OCI-LY1 (cell line): ENCODE data around the gene FLAD1.

Source experiments
- H2AFZ ChIP-seq: fragments of 200-600 bp; sonication (generic), shearing (Covaris generic); 2 replicates; pipeline ENCODE4 v1.6.0; 2014; ENCODE audit warnings: antibody characterized with exemption, mild to moderate bottlenecking, low read length
- H3F3A ChIP-seq: fragments of 200-600 bp; sonication (generic), shearing (Covaris generic); 2 replicates; pipeline ENCODE4 v1.6.0; 2014; ENCODE audit warnings: mild to moderate bottlenecking, antibody characterized with exemption, low read length, moderate library complexity; ENCODE audit not compliant: insufficient read depth
- H3K27ac ChIP-seq: fragments of 200-600 bp; sonication (generic); 2 replicates; pipeline ENCODE4 v1.5.1; 2014; ENCODE audit warnings: low read length, mixed run types, mild to moderate bottlenecking, low read depth; ENCODE audit not compliant: poor library complexity, severe bottlenecking
- H3K27me3 ChIP-seq: fragments of 200-600 bp; sonication (generic); 2 replicates; pipeline ENCODE4 v1.6.0; 2014; ENCODE audit warnings: antibody characterized with exemption, mild to moderate bottlenecking, low read length, moderate library complexity; ENCODE audit not compliant: insufficient read depth
- H3K36me3 ChIP-seq: fragments of 200-600 bp; sonication (generic); 2 replicates; pipeline ENCODE4 v1.6.1; 2014; ENCODE audit warnings: mild to moderate bottlenecking, antibody characterized with exemption, low read length, moderate library complexity, mixed read lengths; ENCODE audit not compliant: insufficient read depth
- H3K4me1 ChIP-seq: fragments of 200-600 bp; sonication (generic); 2 replicates; pipeline ENCODE4 v1.5.1; 2014; ENCODE audit warnings: mild to moderate bottlenecking, low read length, moderate library complexity; ENCODE audit not compliant: insufficient read depth, severe bottlenecking
- H3K4me2 ChIP-seq: fragments of 200-600 bp; sonication (generic), shearing (Covaris generic); 2 replicates; pipeline ENCODE4 v1.6.1; 2014; ENCODE audit warnings: low read length
- H3K4me3 ChIP-seq: fragments of 200-600 bp; sonication (generic); 2 replicates; pipeline ENCODE4 v1.5.1; 2014; ENCODE audit warnings: low read length, low read depth, mild to moderate bottlenecking, mixed read lengths; ENCODE audit not compliant: poor library complexity, severe bottlenecking
- H3K79me2 ChIP-seq: fragments of 200-600 bp; shearing (Covaris generic); 2 replicates; pipeline ENCODE4 v1.6.1; 2016; ENCODE audit warnings: mixed run types, low read length, mixed read lengths; ENCODE audit not compliant: insufficient read depth
- H3K9ac ChIP-seq: fragments of 200-600 bp; sonication (generic), shearing (Covaris generic); 2 replicates; pipeline ENCODE4 v1.6.1; 2014; ENCODE audit warnings: mild to moderate bottlenecking, low read length, mixed read lengths
- H3K9me2 ChIP-seq: fragments of 200-600 bp; sonication (generic), shearing (Covaris generic); 2 replicates; pipeline ENCODE4 v1.6.1; 2014; ENCODE audit warnings: low read depth, mild to moderate bottlenecking, low read length, mixed read lengths
- H3K9me3 ChIP-seq: fragments of 200-600 bp; shearing (Covaris generic); 2 replicates; pipeline ENCODE4 v1.6.1; 2014; ENCODE audit warnings: low read length, mixed read lengths
- H4K20me1 ChIP-seq: fragments of 200-600 bp; sonication (generic), shearing (Covaris generic); 2 replicates; pipeline ENCODE4 v1.6.0; 2016; ENCODE audit warnings: mild to moderate bottlenecking, low read length; ENCODE audit not compliant: insufficient read depth
- EZH2 ChIP-seq: fragments of 200-600 bp; sonication (generic), shearing (Covaris generic); IDR thresholded peaks from 2 replicates; pipeline ENCODE4 v1.8.0; 2017; ENCODE audit warnings: borderline replicate concordance, mixed run types, mild to moderate bottlenecking, antibody characterized with exemption, low read length, moderate library complexity, mixed read lengths
- TF ChIP-seq, protein P1 (sequence below): fragments of 200-600 bp; sonication (generic), shearing (Covaris generic); IDR thresholded peaks from 2 replicates; pipeline ENCODE4 v1.5.1; 2017; ENCODE audit warnings: mild to moderate bottlenecking, antibody characterized with exemption, low read length, moderate library complexity, mixed read lengths

Gene FLAD1

GRCh38 chr1:155015527-155016230, 32.5 kb downstream of the FLAD1 start:
- no peak overlapping the region for H3K4me3 ChIP-seq
- H3K9me3 ChIP-seq: no peaks in the 10 kb centered on the region
- no peaks in the 10 kb centered on the region for H3K27me3 ChIP-seq
- no peak overlapping the region for H3K4me2 ChIP-seq
- H4K20me1 ChIP-seq: no peaks in the 10 kb centered on the region
- no peaks in the 10 kb centered on the region for H3K9me2 ChIP-seq
- no peak overlapping the region for H3K9ac ChIP-seq
- H3K27ac ChIP-seq: no peak overlapping the region
- H3K4me1 ChIP-seq: peaks cover 20% of the 10 kb centered on the region
- TF ChIP-seq, protein P1, sequence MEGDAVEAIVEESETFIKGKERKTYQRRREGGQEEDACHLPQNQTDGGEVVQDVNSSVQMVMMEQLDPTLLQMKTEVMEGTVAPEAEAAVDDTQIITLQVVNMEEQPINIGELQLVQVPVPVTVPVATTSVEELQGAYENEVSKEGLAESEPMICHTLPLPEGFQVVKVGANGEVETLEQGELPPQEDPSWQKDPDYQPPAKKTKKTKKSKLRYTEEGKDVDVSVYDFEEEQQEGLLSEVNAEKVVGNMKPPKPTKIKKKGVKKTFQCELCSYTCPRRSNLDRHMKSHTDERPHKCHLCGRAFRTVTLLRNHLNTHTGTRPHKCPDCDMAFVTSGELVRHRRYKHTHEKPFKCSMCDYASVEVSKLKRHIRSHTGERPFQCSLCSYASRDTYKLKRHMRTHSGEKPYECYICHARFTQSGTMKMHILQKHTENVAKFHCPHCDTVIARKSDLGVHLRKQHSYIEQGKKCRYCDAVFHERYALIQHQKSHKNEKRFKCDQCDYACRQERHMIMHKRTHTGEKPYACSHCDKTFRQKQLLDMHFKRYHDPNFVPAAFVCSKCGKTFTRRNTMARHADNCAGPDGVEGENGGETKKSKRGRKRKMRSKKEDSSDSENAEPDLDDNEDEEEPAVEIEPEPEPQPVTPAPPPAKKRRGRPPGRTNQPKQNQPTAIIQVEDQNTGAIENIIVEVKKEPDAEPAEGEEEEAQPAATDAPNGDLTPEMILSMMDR: no peak
- TF ChIP-seq EZH2: no peak
- no peaks in the 10 kb centered on the region for H3K79me2 ChIP-seq
- no peaks in the 10 kb centered on the region for H3F3A ChIP-seq
- H3K36me3 ChIP-seq: peaks cover 4% of the 10 kb centered on the region
- no peak overlapping the region for H2AFZ ChIP-seq

- Histone ChIP-seq H3F3A (no peaks in the 10 kb centered on the region), H3K36me3 (peaks cover 4% of the 10 kb centered on the region), H3K4me1 (peaks cover 20% of the 10 kb centered on the region), H3K79me2 (no peaks in the 10 kb centered on the region), H3K9me2 (no peaks in the 10 kb centered on the region), H3K9me3 (no peaks in the 10 kb centered on the region), H3K27me3 (no peaks in the 10 kb centered on the region), H2AFZ (no peak overlapping the region), H3K9ac (no peak overlapping the region), H4K20me1 (no peaks in the 10 kb centered on the region), H3K4me2 (no peak overlapping the region), H3K4me3 (no peak overlapping the region), H3K27ac (peak overlapping the region; percentile 42)
- TF ChIP-seq, protein P1: no peak
- no peak for TF ChIP-seq EZH2
Observed at GRCh38 chr1:155016231-155016831, 33.2 kb downstream of the FLAD1 start.

DNA sequence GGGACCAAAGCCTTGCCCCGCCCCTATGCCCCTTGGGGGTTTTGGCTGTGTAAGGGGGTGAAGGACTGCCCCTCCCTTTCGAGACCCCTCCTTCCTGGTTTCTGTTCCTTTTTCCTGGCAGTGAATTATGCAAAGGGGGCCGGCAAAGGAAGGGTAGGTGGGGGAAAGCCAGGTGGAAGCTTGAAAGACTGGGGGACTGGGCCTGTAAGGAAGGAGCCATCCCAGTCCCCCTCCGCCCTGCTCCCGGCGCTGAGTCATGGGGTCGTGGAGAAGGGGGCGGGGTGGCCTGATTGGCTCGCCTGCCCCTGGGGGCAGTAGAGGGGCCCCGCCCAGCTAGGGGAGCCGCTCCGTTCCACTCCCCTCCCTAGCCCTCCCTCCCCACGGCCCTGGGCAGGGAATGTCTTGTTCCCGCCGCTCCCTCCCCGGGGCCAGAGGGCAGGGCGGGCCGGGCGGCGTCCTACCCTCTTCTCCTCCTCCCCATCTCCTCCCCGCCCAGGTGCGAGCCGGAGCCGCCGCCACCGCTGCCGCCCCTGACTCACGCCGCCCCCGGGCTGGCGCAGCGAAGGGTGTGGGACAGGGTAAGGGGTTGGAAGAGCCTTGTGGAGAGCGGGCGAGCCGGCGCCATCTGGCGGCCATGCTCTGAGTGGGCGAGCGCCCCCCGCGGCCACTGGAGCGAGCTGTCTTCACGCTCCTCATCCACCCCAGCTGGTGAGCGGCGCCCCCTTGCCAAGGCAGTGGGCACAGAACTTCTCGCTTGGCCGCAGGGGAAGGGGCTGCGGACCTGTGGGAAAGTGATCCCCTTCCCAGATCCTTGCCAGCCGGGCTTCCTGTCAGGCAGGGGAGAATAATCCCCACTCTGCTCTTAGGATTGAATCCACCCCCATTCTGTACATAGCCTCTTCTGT, 34.1 kb downstream of the FLAD1 start:
- Histone ChIP-seq H3K27me3 (no peaks in the 10 kb centered on the region), H3K4me1 (peaks cover 20% of the 10 kb centered on the region), H4K20me1 (no peaks in the 10 kb centered on the region), H3K36me3 (peaks cover 4% of the 10 kb centered on the region), H3K4me2 (peak overlapping the region; percentile 58), H3F3A (no peaks in the 10 kb centered on the region), H3K9me2 (no peaks in the 10 kb centered on the region), H3K79me2 (no peaks in the 10 kb centered on the region), H3K27ac (peak overlapping the region; percentile 42), H3K9me3 (no peaks in the 10 kb centered on the region), H2AFZ (no peak overlapping the region), H3K9ac (peak overlapping the region; percentile 53; the same call in 1 of the 2 replicates), H3K4me3 (peak overlapping the region; percentile 46)
- TF ChIP-seq, protein P1: peak; percentile 100
- no peak for TF ChIP-seq EZH2
